ENCODE measurements around the gene SMCO2. TPM values are rescaled to one million over a fixed set of nuclear protein-coding genes. Genes with fewer than 3 reads are reported as not detected.

Gene SMCO2
- total RNA-seq, 1 experiment from 2014 or later, result 1.7 TPM

GRCh38 chr12:27429606-27430005 is 16.9 kb upstream of the SMCO2 start:
- DNase-seq (no peak), ATAC-seq (no peak)
- TF ChIP-seq EZH2 (IDR thresholded peaks at IDR 0.05; ENCODE audit: low read length, unreplicated experiment), result no peak
- no peak for TF ChIP-seq EZH2phosphoT487 (IDR thresholded peaks at IDR 0.05; ENCODE audit: borderline replicate concordance, low read length)
- no peak for TF ChIP-seq CTCF (conservative IDR thresholded peaks at IDR 0.05; ENCODE audit: low read depth, low read length)
- H4K20me1 ChIP-seq (ENCODE audit: low read length), result no peaks in the 10 kb centered on the region
- intact Hi-C loops (cut with micrococcal nuclease), result loop anchor here (10.0 kb wide), 1 partner anchor 55 kb away; no protein-coding TSS in a partner anchor
- ChIA-PET CTCF (no interaction called here), POLR2A (ENCODE audit: unreplicated experiment) (no interaction called here)
- H3K9ac ChIP-seq (ENCODE audit: low read length), result no peak overlapping the region
- no peaks in the 10 kb centered on the region for H3K4me1 ChIP-seq (ENCODE audit: insufficient read depth, low read length)
- H3K27me3 ChIP-seq (ENCODE audit: low read length), result no peaks in the 10 kb centered on the region
- H3K9me3 ChIP-seq (ENCODE audit: low read length), result no peaks in the 10 kb centered on the region
- H3K4me3 ChIP-seq (ENCODE audit: low read length), result no peak overlapping the region
- H3K4me2 ChIP-seq (ENCODE audit: low read length), result no peak overlapping the region
- no peaks in the 10 kb centered on the region for H3K9me2 ChIP-seq (replicated peaks; ENCODE audit: low read length)
- H3K79me2 ChIP-seq (ENCODE audit: low read length), result no peaks in the 10 kb centered on the region
- no TSS peak for BruUV-seq (replicated peaks)
- H2AFZ ChIP-seq (ENCODE audit: low read length), result no peak overlapping the region
- no peak overlapping the region for H3K27ac ChIP-seq (ENCODE audit: low read length)
- H3F3A ChIP-seq (ENCODE audit: low read length, unreplicated experiment), result no peaks in the 10 kb centered on the region
- no peaks in the 10 kb centered on the region; the same call in 1 of the 2 replicates for H3K36me3 ChIP-seq (ENCODE audit: low read depth, low read length)

- ATAC-seq, result no peak
- H3K27ac ChIP-seq (ENCODE audit: low read length), result no peak overlapping the region
- H2AFZ ChIP-seq (ENCODE audit: low read length), result no peak overlapping the region
These were observed 15.4 kb upstream of the SMCO2 start for GRCh38 chr12:27431185-27431584.

More at GRCh38 chr12:27431185-27431584, 15.4 kb upstream of the SMCO2 start:
- H3K9me2 ChIP-seq (replicated peaks; ENCODE audit: low read length), result no peaks in the 10 kb centered on the region
- intact Hi-C loops (cut with micrococcal nuclease), result loop anchor here (10.0 kb wide), 1 partner anchor 54 kb away; no protein-coding TSS in a partner anchor
- ChIA-PET CTCF (no interaction called here), POLR2A (ENCODE audit: unreplicated experiment) (no interaction called here)
- TF ChIP-seq CTCF (conservative IDR thresholded peaks at IDR 0.05; ENCODE audit: low read depth, low read length), result no peak
- TF ChIP-seq EZH2phosphoT487 (IDR thresholded peaks at IDR 0.05; ENCODE audit: borderline replicate concordance, low read length), result no peak
- TF ChIP-seq EZH2 (IDR thresholded peaks at IDR 0.05; ENCODE audit: low read length, unreplicated experiment), result no peak
- no peaks in the 10 kb centered on the region for H3F3A ChIP-seq (ENCODE audit: low read length, unreplicated experiment)
- no peaks in the 10 kb centered on the region for H3K27me3 ChIP-seq (ENCODE audit: low read length)
- H3K36me3 ChIP-seq (ENCODE audit: low read depth, low read length), result no peaks in the 10 kb centered on the region; the same call in 1 of the 2 replicates
- H3K4me1 ChIP-seq (ENCODE audit: insufficient read depth, low read length), result no peaks in the 10 kb centered on the region
- no peaks in the 10 kb centered on the region for H3K79me2 ChIP-seq (ENCODE audit: low read length)
- no peaks in the 10 kb centered on the region for H4K20me1 ChIP-seq (ENCODE audit: low read length)
- no peak for DNase-seq
- H3K4me2 ChIP-seq (ENCODE audit: low read length), result no peak overlapping the region
- no peak overlapping the region for H3K4me3 ChIP-seq (ENCODE audit: low read length)
- BruUV-seq (replicated peaks), result no TSS peak
- no peaks in the 10 kb centered on the region for H3K9me3 ChIP-seq (ENCODE audit: low read length)
- no peak overlapping the region for H3K9ac ChIP-seq (ENCODE audit: low read length)
